ENCODE measurements around the gene CERS6.

GRCh38 chr2:168658706-168659105, 202.6 kb downstream of the CERS6 start:
- no peak for TF ChIP-seq CTCF (conservative IDR thresholded peaks at IDR 0.05)
- no peak for TF ChIP-seq EZH2 (IDR thresholded peaks at IDR 0.05; ENCODE audit: low read depth)
